HCT116 (cell line): Measurements from ENCODE around the gene SYCE1. TPM values are rescaled to one million over a fixed set of nuclear protein-coding genes. Genes with fewer than 3 reads are reported as not detected.

Experiments used
- ATAC-seq: fragments of 200-7000 bp; cut with Tn5 transposase; 2 replicates; pipeline ENCODE4 v1.9.1; 2020; ENCODE audit warnings: mild to moderate bottlenecking, moderate library complexity
- BruUV-seq: library from RNA; stranded (reverse); fragments of 400-500 nt; replicated peaks from 2 replicates; lab custom pipeline; 2021; lab: Mats Ljungman, UMichigan
- CTCF ChIA-PET: fragments of 300-600 bp; sonication (Branson Sonifier 250); formaldehyde crosslinking; loops from one replicate; lab custom pipeline; 2021; ENCODE audit warnings: antibody characterized with exemption; lab: Charles Lee
- POLR2A ChIA-PET: fragments of 300-600, 350-600 bp; sonication (Branson Sonifier 250); formaldehyde crosslinking; loops from one replicate; lab custom pipeline; 2021; ENCODE audit warnings: antibody characterized with exemption; lab: Charles Lee
- RAD21 ChIA-PET, 2 experiments: fragments of 300-600 bp; sonication (Branson Sonifier 250); formaldehyde crosslinking; loops; one replicate each; lab custom pipeline; 2023; ENCODE audit warnings: low total read pairs in 2 of 2; ENCODE audit not compliant: uncharacterized antibody in 2 of 2, unreplicated experiment in 2 of 2, low non-redundant PET in 1 of 2; lab: Charles Lee
- DNase-seq: peaks from one replicate; pipeline ENCODE4 v3.0.0-alpha.2; 2010; ENCODE audit warnings: low read depth, low spot score
- H2AFZ ChIP-seq: fragments of 200-600 bp; shearing (Covaris generic), sonication (generic); 2 replicates; pipeline ENCODE4 v1.6.1; 2017; ENCODE audit warnings: low read depth, mixed run types, mixed read lengths, antibody characterized with exemption, low read length; ENCODE audit not compliant: poor library complexity, severe bottlenecking
- H3K27ac ChIP-seq: 2 replicates; pipeline ENCODE4 v1.5.1; 2012; ENCODE audit warnings: low read depth, low read length
- H3K27me3 ChIP-seq: fragments of 200-600 bp; sonication (generic); 2 replicates; pipeline ENCODE4 v1.6.1; 2016; ENCODE audit warnings: mixed run types, low read length, mixed read lengths; ENCODE audit not compliant: insufficient read depth
- H3K36me3 ChIP-seq, 2 experiments: fragments of 200-500 bp in 1 of 2; fragments of 200-600 bp in 1 of 2; sonication (Bioruptor generic) in 1 of 2; sonication (generic) in 1 of 2; 2 replicates each; pipeline versions ENCODE4 v1.5.1 to v1.6.1; 2014 to 2016; ENCODE audit warnings: low read length in 2 of 2, inconsistent platforms in 1 of 2, mixed read lengths in 1 of 2, mixed run types in 1 of 2; ENCODE audit not compliant: insufficient read depth in 2 of 2, control insufficient read depth in 1 of 2
- H3K4me1 ChIP-seq, 2 experiments: fragments of 200-600 bp in 1 of 2; sonication (generic) in 1 of 2; 2 replicates each; pipeline versions ENCODE4 v1.5.1 to v1.6.1; 2012 to 2017; ENCODE audit warnings: low read length in 2 of 2, inconsistent platforms in 1 of 2, mild to moderate bottlenecking in 1 of 2, mixed read lengths in 1 of 2, mixed run types in 1 of 2, moderate library complexity in 1 of 2; ENCODE audit not compliant: insufficient read depth in 2 of 2, control insufficient read depth in 1 of 2
- H3K4me2 ChIP-seq: fragments of 200-600 bp; sonication (generic); 2 replicates; pipeline ENCODE4 v1.6.1; 2017; ENCODE audit warnings: mixed run types, low read length, mixed read lengths
- H3K4me3 ChIP-seq, 2 experiments: fragments of 200-600 bp in 1 of 2; sonication (generic) in 1 of 2; replicated peaks in 1 of 2; 2 replicates each; pipeline ENCODE4 v1.5.1; 2011 to 2016; ENCODE audit warnings: low read length in 2 of 2, control low read depth in 1 of 2, low read depth in 1 of 2, mild to moderate bottlenecking in 1 of 2, mixed read lengths in 1 of 2, mixed run types in 1 of 2
- H3K79me2 ChIP-seq: fragments of 200-600 bp; sonication (generic); 2 replicates; pipeline ENCODE4 v1.6.1; 2017; ENCODE audit warnings: mild to moderate bottlenecking, mixed run types, low read length, moderate library complexity, mixed read lengths; ENCODE audit not compliant: insufficient read depth
- H3K9ac ChIP-seq: fragments of 200-600 bp; sonication (generic); 2 replicates; pipeline ENCODE4 v1.6.1; 2016; ENCODE audit warnings: low read length, mixed read lengths
- H3K9me2 ChIP-seq: fragments of 200-600 bp; sonication (generic), shearing (Covaris generic); 2 replicates; pipeline ENCODE4 v1.6.1; 2017; ENCODE audit warnings: mixed run types, mild to moderate bottlenecking, moderate library complexity; ENCODE audit not compliant: insufficient read depth
- H3K9me3 ChIP-seq, 2 experiments: fragments of 200-500 bp in 1 of 2; fragments of 200-600 bp in 1 of 2; sonication (Bioruptor generic) in 1 of 2; sonication (generic) in 1 of 2; 2 replicates each; pipeline ENCODE4 v1.6.1; 2014 to 2017; ENCODE audit warnings: low read length in 2 of 2, mixed read lengths in 2 of 2, inconsistent platforms in 1 of 2, low read depth in 1 of 2, mild to moderate bottlenecking in 1 of 2, mixed run types in 1 of 2, moderate library complexity in 1 of 2; ENCODE audit not compliant: control insufficient read depth in 1 of 2, insufficient read depth in 1 of 2
- H4K20me1 ChIP-seq: fragments of 200-600 bp; sonication (generic), shearing (Covaris generic); 2 replicates; pipeline ENCODE4 v1.6.1; 2017; ENCODE audit warnings: mixed run types, mild to moderate bottlenecking, moderate library complexity; ENCODE audit not compliant: insufficient read depth
- CBX3 ChIP-seq: IDR thresholded peaks from 2 replicates; pipeline ENCODE4 v1.6.1; 2012; ENCODE audit warnings: low read depth
- CEBPB ChIP-seq: IDR thresholded peaks from 2 replicates; pipeline ENCODE4 v1.6.1; 2012; ENCODE audit warnings: low read depth
- EGR1 ChIP-seq: IDR thresholded peaks from 2 replicates; pipeline ENCODE4 v1.6.1; 2012; ENCODE audit warnings: low read depth
- ELF1 ChIP-seq: IDR thresholded peaks from 2 replicates; pipeline ENCODE4 v1.6.1; 2012; ENCODE audit warnings: low read depth, borderline replicate concordance
- EZH2 ChIP-seq: fragments of 200-600 bp; sonication (generic); IDR thresholded peaks from 2 replicates; pipeline ENCODE4 v1.6.1; 2017; ENCODE audit warnings: antibody characterized with exemption, mixed run types
- EZH2phosphoT487 ChIP-seq: fragments of 200-600 bp; IDR thresholded peaks from 2 replicates; pipeline ENCODE4 v1.6.1; 2018; ENCODE audit warnings: antibody characterized with exemption, borderline replicate concordance
- RAD21 ChIP-seq: IDR thresholded peaks from 2 replicates; pipeline ENCODE4 v1.6.1; 2012; ENCODE audit warnings: low read depth, mild to moderate bottlenecking
- REST ChIP-seq: IDR thresholded peaks from 2 replicates; pipeline ENCODE4 v1.6.1; 2012; ENCODE audit warnings: low read depth
- SIN3A ChIP-seq: IDR thresholded peaks from 2 replicates; pipeline ENCODE4 v1.6.1; 2012; ENCODE audit warnings: low read depth
- SP1 ChIP-seq: IDR thresholded peaks from 2 replicates; pipeline ENCODE4 v1.6.1; 2012; ENCODE audit warnings: low read depth
- SRF ChIP-seq: IDR thresholded peaks from 2 replicates; pipeline ENCODE4 v1.6.1; 2012; ENCODE audit warnings: low read depth
- TCF7L2 ChIP-seq: IDR thresholded peaks from 2 replicates; pipeline ENCODE4 v1.7.0; 2011; ENCODE audit warnings: borderline replicate concordance, inconsistent platforms; ENCODE audit not compliant: insufficient read depth, insufficient read length; ENCODE audit errors: extremely low read depth
- ZBTB33 ChIP-seq: IDR thresholded peaks from 2 replicates; pipeline ENCODE4 v1.6.1; 2011; ENCODE audit warnings: mild to moderate bottlenecking, low read length, moderate library complexity; ENCODE audit not compliant: insufficient replicate concordance; ENCODE audit errors: extremely low read depth
- ZNF274 ChIP-seq: fragments of 200-500 bp; sonication (Bioruptor generic); IDR thresholded peaks from 2 replicates; pipeline ENCODE4 v1.6.1; 2014; ENCODE audit warnings: mild to moderate bottlenecking, low read depth, low read length, inconsistent platforms
- intact Hi-C: fragments of 100-400 bp; cut with micrococcal nuclease; formaldehyde crosslinking; loops from 2 replicates; pipeline ENCODE4 v1.10.0; 2022
- total RNA-seq: library from RNA; stranded (reverse); gene quantifications from one replicate; pipeline ENCODE4 v1.2.1, GENCODE V29; 2021; ENCODE audit not compliant: unreplicated experiment
- TF ChIP-seq, protein P1 (sequence below), 3 experiments: fragments of 200-600 bp in 1 of 3; sonication (generic) in 1 of 3; IDR thresholded peaks in 2 of 3; conservative IDR thresholded peaks in 1 of 3; 2 replicates each; pipeline ENCODE4 v1.5.1; 2012 to 2017; ENCODE audit warnings: low read depth in 2 of 3, low read length in 2 of 3, antibody characterized with exemption in 1 of 3, borderline replicate concordance in 1 of 3, control low read depth in 1 of 3, mild to moderate bottlenecking in 1 of 3, mixed read lengths in 1 of 3, mixed run types in 1 of 3, moderate library complexity in 1 of 3; ENCODE audit not compliant: insufficient read depth in 1 of 3
- TF ChIP-seq, protein P2 (sequence below): IDR thresholded peaks from 2 replicates; pipeline ENCODE4 v1.6.1; 2012

The SYCE1 gene
- total RNA-seq, 1 experiment from 2014 or later, result not detected

- H3K4me3 ChIP-seq, result no peak overlapping the region
- no peak for TF ChIP-seq TCF7L2
- TF ChIP-seq ZNF274, result no peak
- TF ChIP-seq EGR1, result no peak
- no peak for TF ChIP-seq EZH2phosphoT487
- TF ChIP-seq SP1, result no peak
- no peak for TF ChIP-seq ELF1
- no peak for TF ChIP-seq SRF
- TF ChIP-seq CEBPB, result no peak
- TF ChIP-seq ZBTB33, result no peak
- no peak for TF ChIP-seq CBX3
- TF ChIP-seq, protein P1, sequence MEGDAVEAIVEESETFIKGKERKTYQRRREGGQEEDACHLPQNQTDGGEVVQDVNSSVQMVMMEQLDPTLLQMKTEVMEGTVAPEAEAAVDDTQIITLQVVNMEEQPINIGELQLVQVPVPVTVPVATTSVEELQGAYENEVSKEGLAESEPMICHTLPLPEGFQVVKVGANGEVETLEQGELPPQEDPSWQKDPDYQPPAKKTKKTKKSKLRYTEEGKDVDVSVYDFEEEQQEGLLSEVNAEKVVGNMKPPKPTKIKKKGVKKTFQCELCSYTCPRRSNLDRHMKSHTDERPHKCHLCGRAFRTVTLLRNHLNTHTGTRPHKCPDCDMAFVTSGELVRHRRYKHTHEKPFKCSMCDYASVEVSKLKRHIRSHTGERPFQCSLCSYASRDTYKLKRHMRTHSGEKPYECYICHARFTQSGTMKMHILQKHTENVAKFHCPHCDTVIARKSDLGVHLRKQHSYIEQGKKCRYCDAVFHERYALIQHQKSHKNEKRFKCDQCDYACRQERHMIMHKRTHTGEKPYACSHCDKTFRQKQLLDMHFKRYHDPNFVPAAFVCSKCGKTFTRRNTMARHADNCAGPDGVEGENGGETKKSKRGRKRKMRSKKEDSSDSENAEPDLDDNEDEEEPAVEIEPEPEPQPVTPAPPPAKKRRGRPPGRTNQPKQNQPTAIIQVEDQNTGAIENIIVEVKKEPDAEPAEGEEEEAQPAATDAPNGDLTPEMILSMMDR (IDR thresholded peaks at IDR 0.05 in 2 of 3, conservative IDR thresholded peaks at IDR 0.05 in 1 of 3; ENCODE audit: borderline replicate concordance in 1 of 3, insufficient read depth in 1 of 3, low read depth in 2 of 3, low read length in 2 of 3), result no peak
- TF ChIP-seq RAD21, result no peak
- no peak for TF ChIP-seq REST
- TF ChIP-seq, protein P2, sequence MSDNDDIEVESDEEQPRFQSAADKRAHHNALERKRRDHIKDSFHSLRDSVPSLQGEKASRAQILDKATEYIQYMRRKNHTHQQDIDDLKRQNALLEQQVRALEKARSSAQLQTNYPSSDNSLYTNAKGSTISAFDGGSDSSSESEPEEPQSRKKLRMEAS, result no peak
- no peak for TF ChIP-seq SIN3A
- no peak for TF ChIP-seq EZH2
- TF ChIP-seq, all 23 proteins: peak for 0
- H3K79me2 ChIP-seq, result no peaks in the 10 kb centered on the region
- no TSS peak for BruUV-seq
- ChIA-PET POLR2A (no interaction called here), CTCF (no interaction called here), RAD21 (no interaction called here)
- no peaks in the 10 kb centered on the region for H3K9me2 ChIP-seq
- DNase-seq (no peak), ATAC-seq (no peak)
- no peak overlapping the region for H3K27ac ChIP-seq
- H3K36me3 ChIP-seq, result no peaks in the 10 kb centered on the region
- intact Hi-C loops, result no loop called here
- H3K9me3 ChIP-seq, result no peaks in the 10 kb centered on the region
- no peak overlapping the region for H3K9ac ChIP-seq
- no peaks in the 10 kb centered on the region for H3K27me3 ChIP-seq
- H4K20me1 ChIP-seq, result no peaks in the 10 kb centered on the region
- no peak overlapping the region for H2AFZ ChIP-seq
- no peak overlapping the region for H3K4me2 ChIP-seq
- H3K4me1 ChIP-seq, result no peaks in the 10 kb centered on the region
Measured at GRCh38 chr10:133544506-133544905, 20.9 kb downstream of the SYCE1 start.
